A204.1 (cell line): ENCODE measurements around the gene ST8SIA5.
"Not testable (repeated sequence)": the region's sequence is repeated elsewhere in the genome, so short reads cannot be mapped to it uniquely, and the experiment has no call there.

Experiments
- FAIRE-seq: peaks from 2 replicates; lab custom pipeline; 2012; peaks lifted over from hg19 to GRCh38; lab: Jason Lieb, UNC

Gene ST8SIA5, protein sequence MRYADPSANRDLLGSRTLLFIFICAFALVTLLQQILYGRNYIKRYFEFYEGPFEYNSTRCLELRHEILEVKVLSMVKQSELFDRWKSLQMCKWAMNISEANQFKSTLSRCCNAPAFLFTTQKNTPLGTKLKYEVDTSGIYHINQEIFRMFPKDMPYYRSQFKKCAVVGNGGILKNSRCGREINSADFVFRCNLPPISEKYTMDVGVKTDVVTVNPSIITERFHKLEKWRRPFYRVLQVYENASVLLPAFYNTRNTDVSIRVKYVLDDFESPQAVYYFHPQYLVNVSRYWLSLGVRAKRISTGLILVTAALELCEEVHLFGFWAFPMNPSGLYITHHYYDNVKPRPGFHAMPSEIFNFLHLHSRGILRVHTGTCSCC

DNA sequence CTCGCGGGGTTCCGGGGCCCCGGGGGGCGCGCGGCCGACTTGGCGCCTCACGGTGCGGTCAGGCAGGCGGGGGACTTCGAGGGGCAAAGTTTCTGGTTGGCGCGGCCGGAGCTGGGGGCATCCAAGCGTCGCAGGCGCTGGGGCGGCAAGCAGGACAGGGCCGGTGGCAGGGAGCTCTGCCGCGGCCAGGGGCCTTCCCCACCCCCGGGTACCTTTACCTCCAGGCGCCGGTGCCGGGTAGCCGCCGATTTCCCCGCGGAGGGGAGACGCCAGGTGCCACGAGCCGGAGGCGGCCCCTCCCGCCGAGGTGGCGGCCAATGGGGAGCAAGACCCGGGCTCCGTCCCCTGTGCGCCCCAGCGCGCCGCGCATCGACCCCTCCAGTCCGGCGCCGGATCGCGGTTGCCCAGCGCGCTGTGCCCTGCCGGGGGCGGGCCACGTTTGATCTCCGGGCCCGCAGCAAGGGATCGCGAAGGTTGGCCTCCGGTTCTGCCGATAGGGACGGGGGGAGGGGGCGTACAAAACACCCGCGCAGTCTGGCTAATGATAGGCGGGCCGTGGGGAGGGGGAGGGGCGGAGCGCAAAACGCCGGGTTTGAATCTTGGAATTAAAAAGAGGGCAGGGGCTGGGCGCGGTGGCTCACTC is at the start of gene ST8SIA5:
Gene ST8SIA5 (minus strand): TSS at position 495 of the 643 bp plus-strand sequence. CDS start 545 bp downstream, outside the sequence.
- FAIRE-seq, result no peak

GRCh38 chr18:46795945-46796344 is 39.1 kb upstream of the ST8SIA5 start:
- not testable (repeated sequence) for FAIRE-seq

- FAIRE-seq, result no peak
Measured at GRCh38 chr18:46794607-46795006, 37.8 kb upstream of the ST8SIA5 start.

DNA sequence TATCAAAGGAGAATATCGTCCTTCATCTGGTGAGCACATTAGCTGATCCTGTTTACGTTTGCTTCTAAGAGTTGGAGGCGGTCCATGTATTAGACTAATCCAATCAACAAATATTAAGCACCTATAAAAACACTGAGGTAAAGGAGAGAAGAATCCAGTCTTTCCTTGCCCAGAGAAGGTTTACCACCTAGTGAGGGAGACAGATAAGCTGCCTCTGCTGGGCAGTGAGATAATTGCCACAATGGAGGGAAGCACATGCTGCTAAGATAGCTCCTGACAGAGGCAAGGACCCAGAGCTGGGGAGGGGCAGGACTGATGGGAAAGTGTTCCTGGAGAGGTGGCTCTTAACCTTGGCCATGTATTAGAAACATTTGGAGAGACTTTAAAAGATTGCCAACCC is 36.7 kb upstream of the ST8SIA5 start:
- no peak for FAIRE-seq

DNA sequence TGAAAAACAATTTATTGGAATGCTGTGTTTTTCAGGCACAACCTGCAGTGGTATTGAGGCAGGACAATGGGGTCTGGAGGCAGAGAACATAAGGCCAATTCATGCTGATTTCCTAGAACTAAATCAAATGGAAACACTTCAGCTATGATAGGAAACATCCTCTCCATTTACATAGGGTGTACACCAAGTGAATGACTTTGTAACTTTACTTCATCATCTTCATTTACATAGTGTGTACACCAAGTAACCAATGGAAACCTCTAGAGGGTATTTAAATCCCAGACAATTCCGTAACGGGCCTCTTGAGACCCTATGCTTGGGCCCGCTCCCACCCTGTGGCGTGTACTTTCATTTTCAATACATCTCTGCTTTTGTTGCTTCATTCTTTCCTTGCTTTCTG is 32.2 kb upstream of the ST8SIA5 start:
- FAIRE-seq, result no peak

DNA sequence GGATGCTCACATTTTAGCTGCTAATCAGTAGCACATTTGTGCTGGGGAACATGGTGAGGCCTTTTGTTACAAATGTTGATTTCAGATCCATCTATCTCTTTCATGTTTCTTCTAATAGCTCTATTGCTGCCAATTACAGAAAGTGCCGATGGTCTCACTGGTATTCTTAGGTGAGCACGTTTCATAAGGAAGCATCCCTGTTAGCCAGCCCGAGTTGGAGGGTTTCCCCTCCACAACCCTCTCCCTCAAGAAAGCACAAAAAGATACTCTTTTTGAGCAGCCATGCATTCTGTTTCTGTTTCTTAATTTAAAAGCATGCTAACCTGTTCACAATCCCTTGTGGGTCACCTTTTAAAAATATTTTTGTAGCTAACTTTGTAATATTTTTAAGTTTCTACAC is 30.8 kb upstream of the ST8SIA5 start:
- no peak for FAIRE-seq

GRCh38 chr18:46772357-46772756 is 15.5 kb upstream of the ST8SIA5 start:
- no peak for FAIRE-seq

GRCh38 chr18:46771141-46771540 is 14.3 kb upstream of the ST8SIA5 start:
- FAIRE-seq, result no peak

DNA sequence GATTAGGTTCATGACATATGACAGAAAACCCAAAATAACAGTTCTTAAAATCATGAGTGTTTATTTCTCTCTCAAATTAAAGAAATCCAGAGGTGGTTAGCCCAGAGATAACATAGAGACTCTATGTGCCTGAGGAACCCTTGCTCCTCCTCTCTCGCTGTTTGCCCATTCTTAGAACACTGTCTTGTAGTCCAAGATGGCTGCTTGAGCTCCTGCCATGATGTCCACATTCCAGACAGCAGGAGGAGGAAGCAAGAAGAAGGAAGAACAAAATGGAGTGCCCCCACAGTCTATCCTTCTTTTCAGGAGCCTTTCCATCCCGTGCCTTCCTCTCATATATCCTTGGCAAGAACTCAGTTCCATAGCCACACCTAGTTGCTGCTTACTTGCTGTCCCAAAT is 13.9 kb upstream of the ST8SIA5 start:
- no peak for FAIRE-seq

DNA sequence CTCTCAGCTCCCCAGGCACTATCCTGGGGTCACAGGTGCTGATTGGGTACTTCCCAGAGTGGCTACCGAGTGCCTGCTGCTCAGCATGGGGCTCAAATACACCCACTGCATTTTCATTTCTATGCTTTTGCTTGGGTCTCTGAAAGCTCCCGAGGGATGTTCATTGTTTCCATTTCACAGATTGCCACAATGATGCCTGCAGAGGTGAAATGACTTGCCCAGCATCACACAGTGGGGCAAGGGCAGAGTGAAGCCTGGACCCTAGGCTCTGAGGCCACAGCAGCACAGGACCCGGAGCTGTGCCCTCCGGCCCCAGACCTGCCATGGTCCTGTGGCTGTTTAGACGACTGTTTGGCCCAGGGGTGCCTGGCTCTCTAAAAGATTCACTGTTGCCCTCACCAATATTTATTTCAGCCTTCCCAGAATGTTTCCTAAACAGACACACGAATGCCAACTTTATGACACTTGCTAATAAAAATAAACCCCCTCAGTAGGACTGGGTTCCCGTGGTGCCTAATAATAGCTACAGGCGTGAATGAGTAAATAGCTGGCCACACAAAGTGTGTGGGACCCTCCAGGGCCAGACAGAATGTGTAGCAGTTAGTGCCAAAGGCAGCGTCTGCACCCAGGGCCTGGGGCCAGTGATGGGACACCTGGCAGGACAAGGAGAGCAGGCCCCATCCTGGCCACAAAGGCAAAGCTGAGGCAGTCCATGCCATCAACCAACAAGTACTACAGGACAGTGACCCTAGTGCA is 11.5 kb upstream of the ST8SIA5 start:
- no peak for FAIRE-seq

- FAIRE-seq, result no peak
Measured at GRCh38 chr18:46767217-46767616, 10.4 kb upstream of the ST8SIA5 start.

- FAIRE-seq, result no peak
Measured at GRCh38 chr18:46764586-46764985, 7.7 kb upstream of the ST8SIA5 start.

- FAIRE-seq, result no peak
Measured at GRCh38 chr18:46761059-46761769, 4.4 kb upstream of the ST8SIA5 start.

- FAIRE-seq, result no peak
Measured at GRCh38 chr18:46759890-46760289, 3.0 kb upstream of the ST8SIA5 start.

GRCh38 chr18:46756025-46756558 is 761 bp downstream of the ST8SIA5 start:
- FAIRE-seq, result no peak

DNA sequence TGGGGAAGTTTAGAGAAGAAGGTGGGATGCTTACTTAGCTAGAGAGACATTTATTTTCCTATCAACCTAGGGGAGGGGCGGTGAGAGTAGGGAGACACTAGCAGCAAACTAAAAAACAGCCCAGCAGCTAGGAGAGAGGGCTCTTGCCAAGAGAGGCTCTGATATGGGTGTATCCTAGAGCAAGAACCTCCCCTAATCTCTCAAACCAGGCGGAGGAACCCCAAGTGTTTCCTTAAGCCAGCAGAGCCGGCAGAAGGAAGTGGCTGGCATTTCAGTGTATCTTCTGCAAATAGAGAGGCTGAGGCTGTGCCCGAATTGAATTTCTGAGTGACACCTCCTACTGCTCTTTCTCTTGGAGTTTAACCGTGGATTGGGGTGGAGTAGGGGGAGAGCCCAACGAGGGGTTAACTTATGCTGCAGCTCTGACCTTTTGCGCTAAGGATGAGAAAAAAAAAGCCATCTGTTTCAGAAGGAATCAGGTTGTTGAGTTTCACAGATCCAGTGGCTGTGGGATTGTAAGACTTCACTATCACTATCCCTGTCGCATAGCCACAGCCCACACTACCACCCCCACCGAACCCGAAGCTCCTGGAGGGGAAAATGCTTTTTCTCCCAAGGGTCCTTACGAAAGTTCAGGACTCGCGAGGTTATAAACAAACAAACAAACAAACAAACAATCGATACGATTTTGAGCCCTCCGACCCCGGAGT is 1.4 kb downstream of the ST8SIA5 start:
- no peak for FAIRE-seq

DNA sequence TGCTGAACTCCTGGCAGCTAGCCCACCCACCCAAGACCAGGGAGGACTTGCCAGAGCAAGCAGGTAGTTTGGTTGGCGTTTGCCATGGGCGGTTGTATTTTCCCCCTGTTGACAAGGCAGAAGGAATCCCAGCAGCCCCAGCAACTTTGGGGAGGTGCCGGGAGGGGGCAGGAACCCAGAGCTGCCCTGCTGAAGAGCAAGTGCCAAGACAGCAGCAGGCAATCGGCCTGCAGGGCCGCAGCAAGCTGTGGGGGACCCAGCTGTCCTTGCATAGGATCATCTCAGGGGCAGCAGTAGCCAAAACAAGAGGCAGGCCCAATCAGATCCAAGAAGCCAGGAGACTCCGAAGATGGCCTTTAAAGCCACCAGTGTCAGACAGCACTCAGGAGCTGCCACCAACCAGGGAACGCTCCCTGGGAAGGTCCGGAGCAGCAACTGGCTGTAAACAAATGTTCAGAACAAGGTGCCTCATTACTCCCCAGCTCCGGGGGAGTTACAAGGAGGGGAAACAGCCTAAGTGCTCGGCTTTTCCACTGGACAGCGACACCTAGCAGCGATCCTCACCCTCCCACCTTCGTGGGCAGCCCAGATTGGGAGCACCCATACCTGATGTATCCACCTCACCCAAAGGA is 2.1 kb downstream of the ST8SIA5 start:
- no peak for FAIRE-seq

GRCh38 chr18:46754188-46754587 is 2.7 kb downstream of the ST8SIA5 start:
- no peak for FAIRE-seq

DNA sequence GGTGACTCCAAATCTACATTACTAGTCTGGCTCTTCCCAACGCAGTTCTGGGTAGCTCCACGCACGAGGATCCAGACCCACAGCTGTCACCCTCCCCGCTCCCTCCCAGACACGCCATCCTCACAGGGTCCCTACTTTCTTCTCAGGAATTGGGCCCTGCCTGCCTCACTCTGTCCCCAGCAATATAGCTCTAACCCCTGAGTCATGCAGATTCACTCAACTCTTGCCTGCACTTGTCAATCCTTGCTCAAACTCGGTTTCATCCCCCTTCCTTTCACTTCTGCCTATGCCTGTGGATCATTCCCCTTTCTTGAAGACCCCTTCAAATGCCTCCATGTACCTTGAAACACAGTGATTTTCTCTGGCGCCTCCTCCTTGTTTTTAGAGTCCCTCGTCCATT is 5.0 kb downstream of the ST8SIA5 start:
- FAIRE-seq, result no peak

- no peak for FAIRE-seq
Measured at GRCh38 chr18:46750626-46751025, 6.2 kb downstream of the ST8SIA5 start.

DNA sequence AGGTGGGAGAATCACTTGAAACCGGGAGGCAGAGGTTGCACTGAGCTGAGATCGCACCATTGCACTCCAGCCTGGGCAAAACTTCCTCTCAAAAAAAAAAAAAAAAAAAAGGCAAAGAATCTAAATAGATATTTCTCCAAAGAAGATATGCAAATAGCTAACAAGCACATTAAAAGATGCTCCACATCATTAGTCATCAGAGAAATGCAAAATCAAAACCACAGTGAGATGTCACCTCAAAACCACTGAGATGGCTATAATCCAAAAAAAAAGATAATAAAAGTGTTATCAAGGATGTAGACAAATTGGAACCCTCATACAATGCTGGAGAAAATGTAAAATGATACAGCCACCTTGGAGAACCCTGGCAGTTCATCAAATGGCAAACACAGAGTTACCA is 8.4 kb downstream of the ST8SIA5 start:
- FAIRE-seq, result no peak
